ENCODE data around the gene GPC1.
A peak's percentile ranks its signal among the peaks of the same experiment; 100 is the strongest.

The GPC1 gene

GRCh38 chr2:240427729-240428128 lies 7.7 kb upstream of the GPC1 start:
- in situ Hi-C loops (cut with MboI; ENCODE audit: low pct_unique_long_range_greater_than_20kb, low sequenced_read_pairs) = loop anchor here (25.0 kb wide), 1 partner anchor 190 kb away; no protein-coding TSS in a partner anchor

GRCh38 chr2:240428245-240428644 lies 7.2 kb upstream of the GPC1 start:
- no peak for DNase-seq
- in situ Hi-C loops (cut with MboI; ENCODE audit: low pct_unique_long_range_greater_than_20kb, low sequenced_read_pairs) = loop anchor here (25.0 kb wide), 1 partner anchor 191 kb away; no protein-coding TSS in a partner anchor

More at GRCh38 chr2:240427729-240428128, 7.7 kb upstream of the GPC1 start:
- DNase-seq = no peak

- DNase-seq = no peak
- in situ Hi-C loops (cut with MboI; ENCODE audit: low pct_unique_long_range_greater_than_20kb, low sequenced_read_pairs) = loop anchor here (25.0 kb wide), 1 partner anchor 192 kb away; no protein-coding TSS in a partner anchor
Observed at GRCh38 chr2:240429341-240429871, 6.1 kb upstream of the GPC1 start.

GRCh38 chr2:240429872-240430491 lies 5.5 kb upstream of the GPC1 start:
- no peak for DNase-seq
- in situ Hi-C loops (cut with MboI; ENCODE audit: low pct_unique_long_range_greater_than_20kb, low sequenced_read_pairs) = loop anchor here (25.0 kb wide), 1 partner anchor 193 kb away; no protein-coding TSS in a partner anchor

GRCh38 chr2:240430595-240430994 lies 4.9 kb upstream of the GPC1 start:
- DNase-seq = no peak
- in situ Hi-C loops (cut with MboI; ENCODE audit: low pct_unique_long_range_greater_than_20kb, low sequenced_read_pairs) = loop anchor here (25.0 kb wide), 1 partner anchor 193 kb away; no protein-coding TSS in a partner anchor

GRCh38 chr2:240431271-240431660 lies 4.2 kb upstream of the GPC1 start:
- in situ Hi-C loops (cut with MboI; ENCODE audit: low pct_unique_long_range_greater_than_20kb, low sequenced_read_pairs) = loop anchor here (25.0 kb wide), 1 partner anchor 194 kb away; no protein-coding TSS in a partner anchor
- no peak for DNase-seq

GRCh38 chr2:240431661-240432424 lies 3.6 kb upstream of the GPC1 start:
- in situ Hi-C loops (cut with MboI; ENCODE audit: low pct_unique_long_range_greater_than_20kb, low sequenced_read_pairs) = loop anchor here (25.0 kb wide), 1 partner anchor 195 kb away; no protein-coding TSS in a partner anchor
- no peak for DNase-seq

- no peak for DNase-seq
- in situ Hi-C loops (cut with MboI; ENCODE audit: low pct_unique_long_range_greater_than_20kb, low sequenced_read_pairs) = loop anchor here (25.0 kb wide), 1 partner anchor 195 kb away; no protein-coding TSS in a partner anchor
Observed at GRCh38 chr2:240432430-240432819, 3.0 kb upstream of the GPC1 start.

- in situ Hi-C loops (cut with MboI; ENCODE audit: low pct_unique_long_range_greater_than_20kb, low sequenced_read_pairs) = loop anchor here (25.0 kb wide), 1 partner anchor 196 kb away; no protein-coding TSS in a partner anchor
- DNase-seq = no peak
Observed at GRCh38 chr2:240432820-240433801, 2.4 kb upstream of the GPC1 start.

- no peak for DNase-seq
- in situ Hi-C loops (cut with MboI; ENCODE audit: low pct_unique_long_range_greater_than_20kb, low sequenced_read_pairs) = loop anchor here (25.0 kb wide), 1 partner anchor 197 kb away; no protein-coding TSS in a partner anchor
Observed at GRCh38 chr2:240433973-240434727, 1.3 kb upstream of the GPC1 start.

GRCh38 chr2:240434728-240435456 lies 571 bp upstream of the GPC1 start:
- peak; percentile 57 for DNase-seq
- in situ Hi-C loops (cut with MboI; ENCODE audit: low pct_unique_long_range_greater_than_20kb, low sequenced_read_pairs) = loop anchor here (25.0 kb wide), 1 partner anchor 198 kb away; no protein-coding TSS in a partner anchor

- in situ Hi-C loops (cut with MboI; ENCODE audit: low pct_unique_long_range_greater_than_20kb, low sequenced_read_pairs) = loop anchor here (25.0 kb wide), 1 partner anchor 199 kb away; no protein-coding TSS in a partner anchor
- DNase-seq = no peak
Observed at GRCh38 chr2:240435948-240436682, 652 bp downstream of the GPC1 start.

- in situ Hi-C loops (cut with MboI; ENCODE audit: low pct_unique_long_range_greater_than_20kb, low sequenced_read_pairs) = loop anchor here (25.0 kb wide), 1 partner anchor 200 kb away; no protein-coding TSS in a partner anchor
- DNase-seq = no peak
Observed at GRCh38 chr2:240436683-240437550, 1.5 kb downstream of the GPC1 start.

- DNase-seq = no peak
- in situ Hi-C loops (cut with MboI; ENCODE audit: low pct_unique_long_range_greater_than_20kb, low sequenced_read_pairs) = loop anchor here (25.0 kb wide), 1 partner anchor 200 kb away; no protein-coding TSS in a partner anchor
Observed at GRCh38 chr2:240437551-240437860, 2.0 kb downstream of the GPC1 start.

GRCh38 chr2:240437861-240438809 lies 2.7 kb downstream of the GPC1 start:
- in situ Hi-C loops (cut with MboI; ENCODE audit: low pct_unique_long_range_greater_than_20kb, low sequenced_read_pairs) = loop anchor here (25.0 kb wide), 1 partner anchor 201 kb away; no protein-coding TSS in a partner anchor

More at GRCh38 chr2:240437861-240438809, 2.7 kb downstream of the GPC1 start:
- DNase-seq = peak; percentile 78
